DND-41 (cell line): Measurements from ENCODE around the gene CHID1.

ENCODE experiments used
- EZH2 ChIP-seq: IDR thresholded peaks from 3 replicates; pipeline ENCODE4 v1.6.1; 2012; ENCODE audit warnings: borderline replicate concordance, low read depth, mild to moderate bottlenecking, moderate library complexity, low read length, inconsistent platforms; ENCODE audit not compliant: severe bottlenecking
- TF ChIP-seq, protein P1 (sequence below): IDR thresholded peaks from 2 replicates; pipeline ENCODE4 v1.5.1; 2012; ENCODE audit warnings: borderline replicate concordance, low read length, moderate library complexity, mild to moderate bottlenecking; ENCODE audit not compliant: poor library complexity, severe bottlenecking; ENCODE audit errors: extremely low read depth

- TF ChIP-seq, protein P1, sequence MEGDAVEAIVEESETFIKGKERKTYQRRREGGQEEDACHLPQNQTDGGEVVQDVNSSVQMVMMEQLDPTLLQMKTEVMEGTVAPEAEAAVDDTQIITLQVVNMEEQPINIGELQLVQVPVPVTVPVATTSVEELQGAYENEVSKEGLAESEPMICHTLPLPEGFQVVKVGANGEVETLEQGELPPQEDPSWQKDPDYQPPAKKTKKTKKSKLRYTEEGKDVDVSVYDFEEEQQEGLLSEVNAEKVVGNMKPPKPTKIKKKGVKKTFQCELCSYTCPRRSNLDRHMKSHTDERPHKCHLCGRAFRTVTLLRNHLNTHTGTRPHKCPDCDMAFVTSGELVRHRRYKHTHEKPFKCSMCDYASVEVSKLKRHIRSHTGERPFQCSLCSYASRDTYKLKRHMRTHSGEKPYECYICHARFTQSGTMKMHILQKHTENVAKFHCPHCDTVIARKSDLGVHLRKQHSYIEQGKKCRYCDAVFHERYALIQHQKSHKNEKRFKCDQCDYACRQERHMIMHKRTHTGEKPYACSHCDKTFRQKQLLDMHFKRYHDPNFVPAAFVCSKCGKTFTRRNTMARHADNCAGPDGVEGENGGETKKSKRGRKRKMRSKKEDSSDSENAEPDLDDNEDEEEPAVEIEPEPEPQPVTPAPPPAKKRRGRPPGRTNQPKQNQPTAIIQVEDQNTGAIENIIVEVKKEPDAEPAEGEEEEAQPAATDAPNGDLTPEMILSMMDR = no peak
- TF ChIP-seq EZH2 = no peak
These were observed 22.0 kb downstream of the CHID1 start for GRCh38 chr11:888310-889212.
